WI38 (cell line): ENCODE measurements around the gene EFNA5.

Experiments
- H3K4me3 ChIP-seq: 2 replicates; pipeline ENCODE4 v1.5.1; 2011; ENCODE audit warnings: low read depth, mild to moderate bottlenecking, control low read depth, low read length
- TF ChIP-seq, protein P1 (sequence below): IDR thresholded peaks from 2 replicates; pipeline ENCODE4 v1.5.1; 2012; ENCODE audit warnings: low read depth, mild to moderate bottlenecking, control low read depth, low read length

The EFNA5 gene

DNA sequence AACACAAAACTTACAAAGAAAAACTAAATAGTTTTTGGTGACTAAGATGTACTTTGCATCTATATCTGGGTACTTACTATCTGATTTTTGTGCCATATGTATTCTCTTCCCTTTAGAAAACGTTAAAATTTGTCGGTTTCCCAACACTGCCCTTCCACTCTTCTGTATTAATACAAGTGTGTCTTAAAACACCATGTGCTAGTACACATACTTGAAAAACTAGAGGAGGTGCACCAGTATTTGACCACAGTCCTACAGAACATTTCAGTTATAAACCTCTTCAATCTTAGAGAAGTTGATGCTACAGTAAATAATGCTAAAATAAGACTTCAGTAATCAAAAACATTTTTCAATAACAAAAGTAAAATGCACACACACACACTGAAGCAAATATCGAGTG, 251.2 kb downstream of the EFNA5 start:
- TF ChIP-seq, protein P1, sequence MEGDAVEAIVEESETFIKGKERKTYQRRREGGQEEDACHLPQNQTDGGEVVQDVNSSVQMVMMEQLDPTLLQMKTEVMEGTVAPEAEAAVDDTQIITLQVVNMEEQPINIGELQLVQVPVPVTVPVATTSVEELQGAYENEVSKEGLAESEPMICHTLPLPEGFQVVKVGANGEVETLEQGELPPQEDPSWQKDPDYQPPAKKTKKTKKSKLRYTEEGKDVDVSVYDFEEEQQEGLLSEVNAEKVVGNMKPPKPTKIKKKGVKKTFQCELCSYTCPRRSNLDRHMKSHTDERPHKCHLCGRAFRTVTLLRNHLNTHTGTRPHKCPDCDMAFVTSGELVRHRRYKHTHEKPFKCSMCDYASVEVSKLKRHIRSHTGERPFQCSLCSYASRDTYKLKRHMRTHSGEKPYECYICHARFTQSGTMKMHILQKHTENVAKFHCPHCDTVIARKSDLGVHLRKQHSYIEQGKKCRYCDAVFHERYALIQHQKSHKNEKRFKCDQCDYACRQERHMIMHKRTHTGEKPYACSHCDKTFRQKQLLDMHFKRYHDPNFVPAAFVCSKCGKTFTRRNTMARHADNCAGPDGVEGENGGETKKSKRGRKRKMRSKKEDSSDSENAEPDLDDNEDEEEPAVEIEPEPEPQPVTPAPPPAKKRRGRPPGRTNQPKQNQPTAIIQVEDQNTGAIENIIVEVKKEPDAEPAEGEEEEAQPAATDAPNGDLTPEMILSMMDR = no peak
- H3K4me3 ChIP-seq = no peak overlapping the region

DNA sequence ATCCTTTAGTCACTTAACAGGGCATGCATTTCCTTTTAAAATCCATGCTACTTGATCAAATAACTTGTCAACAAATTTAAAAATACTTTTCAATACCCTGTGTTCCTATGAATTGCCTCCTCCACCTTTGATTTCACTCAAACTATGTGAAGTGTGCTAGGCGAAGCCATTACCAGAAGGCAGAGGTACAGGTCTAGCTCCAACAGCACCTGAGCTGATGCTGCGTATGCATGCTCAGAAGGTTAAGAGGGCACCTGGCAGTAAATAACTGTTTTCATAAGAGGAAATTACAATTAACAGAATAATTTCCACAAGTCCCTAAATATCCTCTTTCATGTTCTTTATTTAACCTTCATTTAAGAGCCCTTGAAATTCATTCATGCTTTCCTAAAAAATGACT, 251.8 kb downstream of the EFNA5 start:
- H3K4me3 ChIP-seq = no peak overlapping the region
- TF ChIP-seq, protein P1 = no peak

DNA sequence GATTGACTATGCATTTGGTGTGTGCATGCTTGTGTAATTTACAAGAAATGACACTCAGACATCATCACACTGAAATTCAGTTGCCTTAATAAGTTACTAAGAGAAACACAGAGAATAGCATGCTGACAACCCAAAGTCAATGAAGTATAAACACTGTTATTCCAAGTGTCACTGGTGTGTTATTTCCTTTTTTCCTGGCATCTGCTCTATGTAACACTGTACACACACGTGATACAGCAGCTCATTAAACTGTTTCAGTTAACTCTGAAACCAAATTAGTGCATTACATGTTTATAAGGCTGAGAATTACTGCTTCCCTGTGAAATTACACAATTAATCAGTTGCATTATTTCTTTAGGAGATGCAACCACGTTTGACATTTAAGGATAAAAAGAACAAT, 252.7 kb downstream of the EFNA5 start:
- H3K4me3 ChIP-seq = no peak overlapping the region
- TF ChIP-seq, protein P1 = no peak

DNA sequence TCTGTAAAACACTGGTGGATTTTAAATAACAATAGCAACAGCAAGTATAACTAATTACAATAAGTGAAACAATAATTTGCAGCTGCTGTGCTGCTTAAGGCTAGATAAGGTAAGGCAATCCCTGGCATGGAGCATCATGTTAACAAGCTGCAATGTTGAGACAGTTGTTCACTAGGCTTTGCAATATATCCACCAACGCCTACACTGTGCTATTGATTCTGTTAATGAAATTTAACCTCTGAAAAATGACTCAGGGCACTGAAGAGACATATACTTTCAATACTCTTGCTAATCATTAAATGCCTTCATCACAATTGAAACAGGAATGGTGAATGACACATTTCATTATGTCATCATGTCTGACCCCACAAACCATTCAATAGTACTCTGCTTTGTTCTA, 255.0 kb downstream of the EFNA5 start:
- TF ChIP-seq, protein P1 = no peak
- H3K4me3 ChIP-seq = no peak overlapping the region

DNA sequence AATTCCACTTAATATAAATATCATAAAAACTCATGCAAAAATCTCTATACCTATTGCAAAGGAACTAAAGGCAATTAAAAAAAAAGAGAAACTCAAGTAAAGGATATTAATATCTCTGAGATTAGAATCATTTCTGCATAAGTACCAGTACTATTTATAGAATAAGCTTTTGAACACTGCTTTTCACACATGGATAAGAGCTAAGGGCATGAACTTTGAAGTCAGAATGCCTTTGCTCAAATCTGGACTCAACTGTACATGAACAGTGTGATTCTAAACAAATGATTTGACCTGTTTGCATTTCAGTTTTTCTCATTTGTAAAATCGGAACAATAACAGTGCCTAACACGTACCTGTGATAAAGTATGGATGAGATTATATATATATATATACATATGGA, 255.9 kb downstream of the EFNA5 start:
- no peak overlapping the region for H3K4me3 ChIP-seq
- TF ChIP-seq, protein P1 = no peak

DNA sequence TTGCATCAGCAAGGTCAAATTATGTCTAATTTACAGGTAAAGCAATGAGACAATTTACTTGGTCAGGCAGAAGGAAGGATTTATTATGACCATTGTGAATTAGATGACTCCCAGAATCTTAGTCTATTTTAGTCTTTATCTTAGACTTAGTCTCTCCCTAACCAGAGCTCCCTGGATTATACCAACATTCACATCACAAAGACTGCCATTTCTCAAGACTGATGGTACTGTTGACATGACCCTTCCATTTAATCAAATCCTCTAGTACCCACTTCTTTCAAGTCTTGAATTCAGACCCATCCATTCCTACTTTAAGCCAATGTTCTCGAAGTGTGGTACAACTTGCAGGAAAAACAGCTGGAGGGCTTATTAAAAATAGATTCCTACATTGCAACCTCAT, 257.0 kb downstream of the EFNA5 start:
- no peak overlapping the region for H3K4me3 ChIP-seq
- TF ChIP-seq, protein P1 = no peak

DNA sequence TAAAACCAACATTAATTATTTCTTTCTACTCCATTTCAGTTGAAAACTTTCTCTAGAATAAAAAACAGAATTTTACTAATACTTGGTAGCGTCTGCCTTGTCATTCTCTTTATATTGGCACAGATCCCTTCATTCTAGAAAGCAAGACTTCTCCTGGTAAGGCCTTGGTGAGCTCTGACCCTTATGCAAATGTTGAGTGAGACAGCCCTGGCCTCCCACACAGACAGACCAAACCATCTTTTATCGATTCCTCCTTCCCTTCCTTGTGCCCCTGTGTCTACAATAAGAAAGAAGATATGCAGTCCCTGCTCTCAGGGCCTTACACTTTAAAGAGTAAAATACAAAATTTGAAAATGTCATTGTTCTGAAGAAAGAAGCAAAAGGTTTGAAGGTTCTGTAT, 262.2 kb downstream of the EFNA5 start:
- H3K4me3 ChIP-seq = no peak overlapping the region
- TF ChIP-seq, protein P1 = no peak
